Measurements from ENCODE around the gene IGSF8. TPM values are rescaled to one million over a fixed set of nuclear protein-coding genes. Genes with fewer than 3 reads are reported as not detected.

IGSF8 gene
- total RNA-seq, 4 donors from 2014 or later: 5.4 to 41.4 (median 26.9) TPM

DNA sequence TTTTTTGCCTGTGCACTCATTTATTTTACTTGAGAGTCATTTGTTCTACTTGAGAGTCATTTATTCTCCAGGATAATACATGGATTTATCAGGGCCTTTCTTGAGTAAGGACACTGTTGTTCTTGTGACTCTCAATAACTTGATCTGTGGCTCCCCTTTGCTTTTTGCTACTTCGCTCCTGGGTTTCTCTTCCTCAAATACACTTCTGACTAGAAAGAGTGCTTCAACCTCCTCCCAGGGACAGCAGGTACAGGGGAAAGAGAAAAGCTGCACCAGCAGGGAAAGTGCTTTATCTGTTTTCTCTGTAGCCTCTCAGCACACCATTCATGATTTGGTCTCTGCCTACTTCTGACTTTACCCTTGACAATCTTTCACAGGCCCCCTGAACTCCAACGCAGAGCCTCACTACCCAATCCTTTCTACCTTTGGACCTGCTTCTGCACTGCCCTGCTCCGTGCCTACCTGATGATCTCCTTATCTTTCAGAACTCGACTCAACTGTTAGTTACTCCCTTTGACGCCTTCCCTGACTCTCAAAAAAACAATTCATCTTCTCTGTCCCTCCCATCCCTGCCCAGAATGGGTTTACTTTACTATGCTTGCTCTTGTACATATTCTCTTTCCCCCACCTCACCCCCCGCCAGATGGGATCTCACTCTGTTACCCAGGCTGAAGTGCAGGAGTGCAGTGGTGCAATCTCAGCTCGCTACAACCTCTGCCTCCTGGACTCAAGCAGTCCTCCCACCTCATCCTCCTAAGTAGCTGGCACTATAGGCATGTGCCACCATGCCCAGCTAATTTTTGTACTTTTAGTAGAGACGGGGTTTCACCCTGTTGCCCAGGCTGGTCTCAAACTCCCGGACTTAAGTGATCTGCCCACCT is 51.1 kb downstream of the IGSF8 start:
- no peak overlapping the region for H3K4me3 ChIP-seq

GRCh38 chr1:160046494-160047110 is 51.8 kb downstream of the IGSF8 start:
- DNase-seq: peak; percentile 51 to 56
- H3K4me3 ChIP-seq: no peak overlapping the region
- no peaks in the 10 kb centered on the region for H3K4me1 ChIP-seq
- intact Hi-C loops (cut with DNase I; ENCODE audit: low total_unique reads): no loop called here
- H3K27ac ChIP-seq: no peak overlapping the region
- H3K9me3 ChIP-seq: no peaks in the 10 kb centered on the region
- H3K27me3 ChIP-seq: no peaks in the 10 kb centered on the region
- TF ChIP-seq POLR2A (IDR thresholded peaks at IDR 0.05): no peak
- peak; percentile 33 to 57 (median 49) for TF ChIP-seq CTCF (IDR thresholded peaks at IDR 0.05)
- no peaks in the 10 kb centered on the region for H3K36me3 ChIP-seq

More for the DNA sequence above, 51.1 kb downstream of the IGSF8 start:
- Histone ChIP-seq H3K36me3 (no peaks in the 10 kb centered on the region), H3K27ac (no peak overlapping the region), H3K9me3 (no peaks in the 10 kb centered on the region), H3K27me3 (no peaks in the 10 kb centered on the region), H3K4me1 (no peaks in the 10 kb centered on the region)
- TF ChIP-seq POLR2A (IDR thresholded peaks at IDR 0.05) (no peak), CTCF (IDR thresholded peaks at IDR 0.05) (no peak)
- no peak for DNase-seq
- intact Hi-C loops (cut with DNase I; ENCODE audit: low total_unique reads): no loop called here

- TF ChIP-seq POLR2A (IDR thresholded peaks at IDR 0.05) (no peak), CTCF (IDR thresholded peaks at IDR 0.05) (no peak)
- Histone ChIP-seq H3K36me3 (no peaks in the 10 kb centered on the region), H3K9me3 (no peaks in the 10 kb centered on the region), H3K27ac (no peak overlapping the region), H3K4me1 (no peaks in the 10 kb centered on the region), H3K4me3 (no peak overlapping the region), H3K27me3 (no peaks in the 10 kb centered on the region)
- intact Hi-C loops (cut with DNase I; ENCODE audit: low total_unique reads): no loop called here
- no peak for DNase-seq
These were observed 52.8 kb downstream of the IGSF8 start for GRCh38 chr1:160045653-160046052.

GRCh38 chr1:160043543-160043942 is 54.9 kb downstream of the IGSF8 start:
- Histone ChIP-seq H3K9me3 (no peaks in the 10 kb centered on the region), H3K4me1 (no peaks in the 10 kb centered on the region), H3K27ac (no peak overlapping the region), H3K4me3 (no peak overlapping the region), H3K36me3 (no peaks in the 10 kb centered on the region), H3K27me3 (no peaks in the 10 kb centered on the region)
- intact Hi-C loops (cut with DNase I; ENCODE audit: low total_unique reads): no loop called here
- DNase-seq: no peak
- no peak for TF ChIP-seq CTCF (IDR thresholded peaks at IDR 0.05)
- no peak for TF ChIP-seq POLR2A (IDR thresholded peaks at IDR 0.05)

Other genes with a start within 250 kb of the IGSF8 start
- under 1 TPM in 1 of 4 donors, not detected in 3; 0.37 TPM for gene VSIG8, start 236.0 kb downstream of the IGSF8 start, total RNA-seq
- gene CFAP45, start 198.5 kb downstream of the IGSF8 start, total RNA-seq: 1 to 10 TPM in 2 of 4 donors, under 1 TPM in 1, not detected in 1; 0.97 to 3.6 (median 1.8) TPM
- gene TAGLN2, start 173.1 kb downstream of the IGSF8 start, total RNA-seq: 100 to 1,000 TPM; 113 to 246 (median 197) TPM
- 1 to 10 TPM in 2 of 4 donors, under 1 TPM in 1, not detected in 1; 0.29 to 6.2 (median 1.2) TPM for gene IGSF9, start 153.0 kb downstream of the IGSF8 start, total RNA-seq
- gene SLAMF9, start 144.4 kb downstream of the IGSF8 start, total RNA-seq: not detected
- 1 to 10 TPM; 1.8 to 9.4 (median 7.5) TPM for gene PIGM, start 66.6 kb downstream of the IGSF8 start, total RNA-seq
- gene KCNJ10, start 28.5 kb downstream of the IGSF8 start, total RNA-seq: under 1 TPM in 1 of 4 donors, not detected in 3; 0.58 TPM
- under 1 TPM in 1 of 4 donors, not detected in 3; 0.28 TPM for gene KCNJ9, start 17.1 kb downstream of the IGSF8 start, total RNA-seq
- gene ATP1A2, start 17.1 kb upstream of the IGSF8 start, total RNA-seq: 10 to 100 TPM in 3 of 4 donors, 1 to 10 TPM in 1; 1.2 to 36.8 (median 13.4) TPM
- gene ATP1A4, start 53.0 kb upstream of the IGSF8 start, total RNA-seq: 1 to 10 TPM in 1 of 4 donors, not detected in 3; 1.5 TPM
- gene CASQ1, start 92.0 kb upstream of the IGSF8 start, total RNA-seq: under 1 TPM in 3 of 4 donors, not detected in 1; 0.26 to 0.48 (median 0.34) TPM
- gene PEA15, start 106.8 kb upstream of the IGSF8 start, total RNA-seq: 100 to 1,000 TPM in 1 of 4 donors, 10 to 100 TPM in 3; 52.1 to 147 (median 81.7) TPM
- 100 to 1,000 TPM in 2 of 4 donors, 10 to 100 TPM in 2; 36.8 to 167 (median 94.8) TPM for gene DCAF8, start 163.9 kb upstream of the IGSF8 start, total RNA-seq
- 10 to 100 TPM; 45.1 to 77.5 (median 59.8) TPM for gene PEX19, start 186.5 kb upstream of the IGSF8 start, total RNA-seq
- gene COPA, start 244.6 kb upstream of the IGSF8 start, total RNA-seq: 100 to 1,000 TPM in 2 of 4 donors, 10 to 100 TPM in 2; 71.2 to 211 (median 130) TPM
- gene NCSTN, start 244.8 kb upstream of the IGSF8 start, total RNA-seq: 10 to 100 TPM; 18.2 to 69.1 (median 56.4) TPM